NCI-H2227 treated with DMSO at 0.1 percent for 48 hours (cell line): Measurements from ENCODE around the gene CBARP.
A peak's percentile ranks its signal among the peaks of the same experiment; 100 is the strongest.

Experiments
- DNase-seq: peaks from one replicate; lab custom pipeline; 2025; lab: John Stamatoyannopoulos, UW

CBARP gene

DNA sequence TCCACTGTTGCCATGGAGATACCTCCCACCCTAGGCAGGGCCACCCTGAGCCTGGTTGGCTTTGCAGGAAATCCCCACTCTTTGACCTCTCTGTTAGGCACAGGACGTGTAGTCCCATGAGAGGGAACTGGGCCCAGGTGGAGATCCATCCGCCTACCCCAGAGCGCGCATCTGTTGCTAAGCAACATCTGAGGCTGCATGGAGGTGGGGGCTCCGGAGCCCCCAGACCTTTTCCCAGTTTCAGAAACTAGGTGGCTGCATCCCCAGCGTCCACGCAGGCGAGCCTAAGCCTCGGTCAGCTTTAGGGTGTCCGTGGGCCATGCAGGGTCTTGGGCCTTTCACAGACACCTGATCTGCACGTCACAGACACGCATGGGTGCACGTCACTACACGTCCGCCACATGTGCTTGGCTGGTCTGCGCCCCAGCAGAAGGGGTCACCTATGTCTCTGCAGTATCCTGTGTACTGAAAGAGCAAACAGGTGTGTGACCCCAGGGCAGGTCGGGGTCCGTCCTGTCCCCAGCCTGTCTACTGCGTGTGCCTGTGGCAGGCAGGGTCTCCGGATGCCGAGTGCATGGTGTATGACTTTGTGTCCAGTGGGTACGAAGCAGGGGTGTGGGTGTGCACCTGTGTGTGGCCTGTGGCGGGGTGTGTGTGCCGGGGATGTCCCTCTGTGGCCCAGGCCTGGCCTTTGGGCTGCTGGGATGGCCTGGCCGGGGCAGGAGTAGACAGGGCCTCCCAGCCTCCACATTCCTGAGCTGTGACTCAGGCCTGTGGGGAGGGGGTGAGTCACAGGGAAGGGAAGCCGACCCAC, 27.2 kb upstream of the CBARP start:
- no peak for DNase-seq

DNA sequence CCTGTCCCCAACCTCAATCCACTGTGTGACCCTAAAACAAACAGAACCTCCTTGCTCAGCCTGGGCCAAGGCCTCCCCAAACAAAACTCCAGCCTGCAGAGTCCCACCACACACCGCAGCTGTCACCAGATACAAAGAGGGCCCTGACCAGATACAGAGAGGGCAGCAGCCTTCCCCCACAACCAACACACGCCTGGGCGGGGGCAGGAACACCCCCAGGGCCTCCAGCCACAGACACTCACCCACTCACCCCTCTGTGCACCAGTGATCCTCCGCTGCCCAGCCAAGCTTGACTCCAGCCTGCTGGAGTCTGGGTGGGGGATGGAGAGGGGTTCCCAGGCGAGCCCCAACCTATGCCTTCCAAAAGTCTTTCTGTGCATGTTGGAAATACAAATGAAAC, 25.4 kb upstream of the CBARP start:
- DNase-seq, result no peak

DNA sequence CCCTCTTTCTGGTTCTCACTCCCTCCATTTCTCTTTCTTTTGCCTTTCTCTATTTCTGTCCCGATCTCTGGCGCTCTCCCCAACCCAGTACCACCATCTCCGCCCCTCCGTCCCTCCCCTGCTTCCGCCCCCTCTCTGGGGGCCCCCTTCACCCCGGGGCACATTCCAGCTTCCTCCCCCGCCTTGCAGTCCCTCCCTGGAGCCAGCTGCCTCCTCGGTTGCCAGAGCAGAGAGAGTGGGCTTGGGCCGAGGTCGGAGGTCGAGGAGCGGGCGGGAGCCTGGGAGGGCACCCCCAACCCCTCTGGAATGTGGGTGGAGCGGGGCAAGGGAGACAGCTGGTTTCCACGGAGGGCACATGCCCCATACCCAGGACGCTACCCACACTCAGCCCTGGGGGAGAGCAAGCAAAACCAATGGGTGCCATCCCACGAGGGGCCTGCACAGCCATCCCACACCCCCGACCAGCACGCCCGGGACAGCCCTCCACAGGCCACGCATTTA, 24.9 kb upstream of the CBARP start:
- no peak for DNase-seq

DNA sequence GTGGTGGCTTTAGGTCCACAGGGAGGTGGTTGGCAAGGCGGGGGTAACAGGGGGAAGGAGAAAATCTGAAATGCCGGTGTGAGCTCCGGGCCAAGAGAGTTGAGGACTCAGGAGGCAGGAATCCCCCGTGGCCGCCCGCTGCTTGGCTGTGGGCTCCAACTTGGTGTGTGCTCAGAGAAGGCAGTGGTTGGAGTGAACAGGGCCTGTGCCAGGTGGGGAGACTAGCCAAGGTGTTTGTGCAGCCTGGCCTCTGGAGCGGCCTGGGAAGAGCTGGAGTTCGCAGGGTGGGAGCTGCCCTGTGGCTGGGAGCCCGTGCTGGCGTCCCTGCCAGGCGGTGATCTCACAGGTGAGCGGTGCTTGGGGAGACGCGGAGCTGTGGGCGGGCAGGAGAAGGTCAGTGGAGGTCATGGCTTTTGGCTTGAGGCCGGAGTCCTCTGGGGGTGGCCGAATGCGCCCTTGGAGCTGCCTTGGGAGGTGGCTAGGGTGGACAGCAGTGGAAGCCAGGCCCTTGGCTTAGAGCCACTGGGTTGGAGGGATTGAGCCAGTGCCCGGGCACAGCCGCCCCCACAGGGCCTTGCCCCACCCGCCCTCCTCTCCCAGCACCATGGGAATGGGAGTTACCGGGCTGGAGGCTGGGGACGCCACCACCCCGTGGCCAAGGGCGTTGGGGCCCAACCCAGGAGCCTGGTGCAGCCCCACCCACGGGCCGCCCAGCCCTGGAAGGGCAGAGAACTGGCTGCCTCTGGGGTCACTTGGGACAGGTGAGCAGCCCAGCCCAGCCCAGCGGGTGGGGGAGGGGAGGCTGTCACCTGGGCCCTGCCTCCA, 24.2 kb upstream of the CBARP start:
- DNase-seq, result no peak

DNA sequence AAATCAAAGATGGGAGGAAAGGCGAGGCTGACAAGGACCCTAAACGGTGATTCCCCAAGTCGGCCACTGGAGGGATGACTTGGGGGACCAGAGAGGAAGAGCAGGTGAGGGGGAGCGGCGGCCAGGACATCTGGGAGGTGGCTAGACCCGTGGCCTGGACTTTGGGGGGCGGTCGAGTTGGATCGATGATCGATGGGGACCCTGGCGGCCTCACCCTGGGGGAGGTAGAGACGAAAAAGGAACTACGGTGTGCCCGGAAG, 23.7 kb upstream of the CBARP start:
- no peak for DNase-seq

DNA sequence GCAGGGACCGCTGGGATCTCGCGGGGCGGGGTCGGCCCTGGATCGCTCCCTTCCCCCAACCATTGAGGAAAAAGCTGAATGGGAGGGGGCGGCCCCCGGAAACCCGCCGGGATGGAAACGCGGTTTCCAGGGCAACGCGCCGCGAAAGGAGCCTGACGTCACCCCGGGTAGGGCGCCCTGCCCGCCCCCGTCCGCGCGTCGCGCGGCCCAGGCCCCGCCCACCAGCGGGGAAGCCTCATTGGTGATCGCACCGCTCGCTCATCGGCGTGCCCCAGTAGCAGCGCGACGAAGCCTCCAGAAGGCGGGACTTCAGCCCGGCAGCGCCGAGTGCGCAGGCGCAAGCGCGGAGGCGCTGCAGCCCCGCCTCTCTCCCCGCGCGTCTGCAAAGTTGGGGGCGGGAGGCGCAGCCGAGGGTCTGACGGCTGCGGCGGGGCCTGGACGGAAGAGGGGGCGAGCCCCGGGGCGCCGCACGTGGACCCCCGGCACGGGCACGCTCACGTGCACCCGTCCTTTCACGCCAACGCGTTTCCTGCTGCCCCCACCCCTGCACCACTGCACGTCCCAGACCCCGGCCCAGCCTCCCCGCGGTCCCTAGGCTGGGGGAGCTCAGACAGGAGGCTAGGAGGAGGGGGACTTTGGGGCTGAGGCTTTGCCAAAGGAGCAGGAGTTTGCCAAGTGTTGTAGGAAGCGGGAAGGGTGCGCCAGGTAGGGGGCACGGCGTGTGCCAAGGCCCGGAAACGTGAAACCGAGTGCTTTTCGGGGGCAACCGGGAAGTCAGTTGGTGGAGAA, 23.1 kb upstream of the CBARP start:
- DNase-seq, result peak; percentile 86

DNA sequence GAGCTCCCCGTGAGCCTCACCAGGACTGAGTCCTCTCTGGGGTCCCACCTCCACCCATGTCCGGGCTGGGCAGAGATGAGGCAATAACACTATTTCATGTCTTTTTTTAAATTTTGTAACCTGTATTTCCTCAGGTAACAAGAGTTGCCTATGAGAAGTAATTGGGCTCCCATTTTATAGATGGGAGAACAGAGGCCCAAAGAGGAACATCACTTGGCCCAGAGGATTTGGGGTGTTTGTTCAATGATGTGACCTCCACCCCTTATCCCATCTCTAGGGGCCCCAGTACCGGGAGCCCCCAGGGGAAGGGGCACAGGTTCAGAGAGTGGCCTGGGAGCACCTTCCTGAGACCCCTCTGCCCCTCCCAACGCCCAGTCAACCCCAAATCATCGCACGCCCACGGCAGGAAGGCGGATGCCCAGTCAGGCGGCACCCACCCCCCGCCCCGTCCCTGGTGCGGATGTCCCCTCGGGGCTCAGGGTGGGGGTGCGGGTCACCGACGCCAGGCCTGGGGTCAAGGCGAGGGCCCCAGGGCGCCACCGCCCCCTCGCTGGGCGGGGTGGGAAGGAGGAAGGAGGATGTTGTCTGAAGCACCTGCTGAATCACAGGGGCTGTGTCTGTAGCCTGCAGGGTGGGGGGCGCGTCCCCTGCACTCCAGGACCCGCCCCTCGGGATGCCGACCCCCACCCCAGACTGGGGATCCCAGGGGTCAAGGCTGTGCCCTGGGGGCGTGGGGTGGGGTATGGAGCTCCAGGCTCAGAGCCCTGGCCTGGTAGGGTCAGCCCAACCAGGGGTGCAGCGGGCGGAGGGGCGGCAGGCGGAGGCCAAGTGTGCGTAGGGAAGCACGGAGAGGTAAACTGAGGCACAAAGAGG, 22.3 kb upstream of the CBARP start:
- DNase-seq, result no peak

DNA sequence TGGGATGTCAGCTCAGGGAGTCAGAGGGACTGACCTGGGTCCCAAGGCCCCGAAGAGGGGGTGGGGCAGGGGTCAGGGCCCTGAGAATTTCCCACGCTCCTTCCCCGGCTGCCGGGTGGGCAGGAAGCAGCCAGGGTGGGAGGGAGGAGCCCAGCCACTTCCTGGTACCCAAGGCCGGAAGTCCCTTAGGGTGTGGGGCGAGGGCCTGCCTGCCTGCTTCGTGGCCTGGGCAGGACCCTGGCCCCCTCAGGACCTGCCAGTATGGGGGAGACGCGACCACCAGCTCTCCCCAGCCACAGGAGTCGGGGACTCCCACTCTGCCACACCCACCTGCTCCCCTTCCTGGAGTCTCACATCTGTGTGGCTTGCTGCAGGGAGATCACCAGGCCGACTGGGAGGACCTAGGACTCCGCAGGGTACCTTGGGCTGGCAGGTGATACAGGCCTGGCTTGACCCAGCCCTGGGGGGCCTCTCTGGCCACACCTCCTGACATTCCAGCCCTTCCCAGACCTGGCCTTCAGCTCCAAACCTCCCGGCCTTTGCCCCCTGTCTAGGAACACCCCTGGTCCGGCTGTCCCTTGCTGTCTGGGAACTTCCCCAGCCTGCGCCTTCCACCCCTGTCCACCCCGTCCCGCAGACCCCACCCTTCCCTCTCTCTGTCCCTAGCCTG, 21.5 kb upstream of the CBARP start:
- DNase-seq, result no peak

DNA sequence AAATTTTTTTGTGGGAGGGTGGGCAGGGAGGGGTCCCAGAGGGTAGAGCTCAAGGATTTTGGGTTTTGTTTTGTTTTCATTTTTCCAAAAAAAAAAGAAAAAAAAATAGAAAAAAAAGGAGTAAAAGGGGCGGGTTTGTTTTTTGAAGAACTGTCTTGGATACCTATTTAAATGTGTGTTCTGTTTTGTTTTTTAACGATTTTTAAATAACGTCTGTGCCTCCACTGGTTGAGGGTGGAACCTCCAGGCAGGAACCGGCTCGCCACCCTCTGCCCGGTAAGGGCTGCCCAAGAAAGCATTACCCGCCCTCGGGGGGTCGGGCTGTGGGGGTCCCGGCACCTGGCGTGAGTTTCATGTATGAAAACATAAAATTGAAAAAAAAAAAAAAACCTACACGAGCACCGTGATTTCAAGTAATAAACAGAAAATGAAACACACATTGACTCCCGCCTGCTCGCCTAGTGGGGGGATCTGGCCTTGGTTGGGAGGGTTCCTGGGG, 21.0 kb upstream of the CBARP start:
- no peak for DNase-seq

DNA sequence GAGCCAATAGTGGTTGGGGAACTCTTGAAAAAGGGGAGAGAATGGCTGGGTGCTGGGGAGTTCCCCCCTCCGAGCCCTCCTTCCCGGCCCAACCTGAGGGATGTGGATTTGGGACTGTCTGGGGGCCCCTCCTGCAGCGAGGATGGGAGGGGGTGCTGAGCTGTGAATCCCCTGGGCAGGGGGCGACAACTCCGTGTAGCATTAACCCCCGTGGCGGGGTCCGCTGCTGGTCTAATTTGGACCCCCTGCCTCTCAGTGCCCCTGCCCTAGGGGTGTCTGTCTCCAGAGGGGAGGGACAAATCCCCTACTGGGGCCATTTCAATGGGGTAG, 20.3 kb upstream of the CBARP start:
- no peak for DNase-seq

DNA sequence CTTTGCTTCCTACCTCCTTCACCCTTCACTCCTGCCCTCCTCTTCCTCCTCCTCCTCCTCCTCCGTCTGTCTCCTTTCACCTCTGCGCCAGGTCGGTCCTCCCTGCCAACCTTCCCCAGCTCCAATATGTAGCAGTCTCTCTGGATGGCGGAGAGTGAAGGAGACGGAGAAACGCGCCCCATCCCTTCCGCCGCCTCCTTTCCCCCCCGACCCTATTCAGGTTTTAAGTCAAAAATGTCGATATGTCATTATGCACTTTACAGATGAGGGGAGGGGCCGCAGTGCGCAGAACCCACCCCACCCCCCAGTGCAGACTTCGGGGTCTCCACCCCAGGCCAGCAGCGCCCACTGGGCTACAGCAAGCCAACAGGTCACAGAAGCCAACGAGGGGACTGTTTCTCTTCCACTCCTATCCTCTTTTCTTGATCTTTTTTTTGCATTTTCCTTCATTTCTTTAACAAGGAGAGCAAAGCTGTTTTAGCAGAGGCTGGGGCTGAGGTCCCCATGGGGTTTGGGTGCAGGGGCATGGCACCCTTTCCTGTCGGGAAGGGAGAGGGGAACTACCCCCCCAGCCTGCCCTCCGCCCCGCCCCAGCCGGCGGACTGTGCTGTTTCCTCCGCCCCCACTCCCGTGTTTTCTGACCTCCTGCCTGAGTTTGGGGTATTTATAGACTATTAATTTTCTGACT, 19.8 kb upstream of the CBARP start:
- DNase-seq, result no peak

DNA sequence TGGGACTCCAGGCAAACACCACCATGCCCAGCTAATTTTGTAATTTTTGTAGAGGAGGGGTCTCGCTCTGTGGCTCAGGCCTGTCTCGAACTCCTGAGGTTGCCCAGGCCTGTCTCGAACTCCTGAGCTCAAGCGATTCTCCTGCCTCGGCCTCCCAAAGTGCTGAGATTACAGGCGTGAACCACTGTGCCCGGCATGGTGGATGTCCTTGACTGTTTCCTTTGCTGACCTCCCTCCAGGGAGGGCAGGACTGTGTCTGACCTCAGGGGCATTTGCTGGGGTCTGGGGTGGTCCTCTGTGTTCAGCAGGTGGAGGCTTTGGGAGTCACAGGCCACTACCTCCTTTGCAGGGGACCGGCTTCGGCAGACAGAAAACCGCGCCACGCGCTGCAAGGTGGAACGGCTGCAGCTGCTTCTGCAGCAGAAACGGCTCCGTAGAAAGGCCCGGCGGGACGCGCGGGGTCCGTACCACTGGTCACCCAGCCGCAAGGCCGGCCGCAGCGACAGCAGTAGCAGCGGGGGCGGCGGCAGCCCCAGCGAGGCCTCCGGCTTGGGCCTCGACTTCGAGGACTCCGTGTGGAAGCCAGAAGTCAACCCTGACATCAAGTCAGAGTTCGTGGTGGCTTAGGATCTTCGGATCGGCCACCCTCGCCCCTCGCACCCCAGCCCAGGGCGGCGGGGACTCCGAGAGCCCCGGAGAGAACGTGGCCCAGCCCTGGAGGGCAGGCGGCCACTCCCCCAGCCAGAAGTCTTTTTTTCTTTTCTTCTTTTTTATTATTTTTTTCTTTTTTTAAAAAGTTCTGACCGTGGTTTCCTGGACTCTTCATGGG, 19.1 kb upstream of the CBARP start:
- DNase-seq, result no peak

DNA sequence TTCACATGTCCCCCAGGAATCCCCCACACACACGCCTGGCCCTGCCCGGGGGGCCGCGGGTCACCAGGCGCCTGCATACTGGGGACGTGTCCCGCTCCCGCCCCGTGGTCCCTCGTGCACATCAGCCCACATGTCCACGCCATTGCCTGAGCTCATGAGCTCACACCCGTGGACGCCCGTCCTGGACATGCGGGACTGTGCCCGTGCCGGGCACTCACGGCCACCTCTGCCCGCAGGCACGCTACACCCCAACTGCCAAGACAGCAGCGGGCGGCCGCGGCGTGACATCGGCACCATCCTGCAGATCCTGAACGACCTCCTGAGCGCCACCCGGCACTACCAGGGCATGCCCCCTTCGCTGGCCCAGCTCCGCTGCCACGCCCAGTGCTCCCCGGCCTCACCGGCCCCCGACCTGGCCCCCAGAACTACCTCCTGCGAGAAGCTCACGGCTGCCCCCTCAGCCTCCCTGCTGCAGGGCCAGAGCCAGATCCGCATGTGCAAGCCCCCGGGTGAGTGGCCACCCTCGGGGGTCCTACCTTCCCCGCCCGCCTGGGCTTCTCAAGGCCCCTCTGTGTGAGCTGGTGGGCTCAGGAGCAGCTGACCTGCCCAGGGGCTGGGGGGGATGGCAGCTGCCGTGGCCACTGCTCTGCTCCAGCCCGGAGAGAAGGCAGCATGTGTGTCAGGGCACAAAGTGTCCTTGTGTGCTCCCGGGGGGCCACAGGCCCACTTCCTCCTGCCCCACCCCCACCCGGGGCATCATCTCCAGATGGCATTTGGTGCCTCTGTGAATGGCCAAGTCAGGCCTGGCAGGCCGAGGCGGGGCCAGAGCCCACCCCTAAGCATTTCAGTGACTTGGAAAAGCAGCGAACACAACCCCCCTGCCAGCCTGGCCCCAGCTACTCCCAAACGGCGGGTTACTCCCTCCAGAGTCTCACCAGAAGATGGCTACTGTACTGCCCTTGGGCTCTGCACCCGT, 17.7 kb upstream of the CBARP start:
- DNase-seq, result no peak

DNA sequence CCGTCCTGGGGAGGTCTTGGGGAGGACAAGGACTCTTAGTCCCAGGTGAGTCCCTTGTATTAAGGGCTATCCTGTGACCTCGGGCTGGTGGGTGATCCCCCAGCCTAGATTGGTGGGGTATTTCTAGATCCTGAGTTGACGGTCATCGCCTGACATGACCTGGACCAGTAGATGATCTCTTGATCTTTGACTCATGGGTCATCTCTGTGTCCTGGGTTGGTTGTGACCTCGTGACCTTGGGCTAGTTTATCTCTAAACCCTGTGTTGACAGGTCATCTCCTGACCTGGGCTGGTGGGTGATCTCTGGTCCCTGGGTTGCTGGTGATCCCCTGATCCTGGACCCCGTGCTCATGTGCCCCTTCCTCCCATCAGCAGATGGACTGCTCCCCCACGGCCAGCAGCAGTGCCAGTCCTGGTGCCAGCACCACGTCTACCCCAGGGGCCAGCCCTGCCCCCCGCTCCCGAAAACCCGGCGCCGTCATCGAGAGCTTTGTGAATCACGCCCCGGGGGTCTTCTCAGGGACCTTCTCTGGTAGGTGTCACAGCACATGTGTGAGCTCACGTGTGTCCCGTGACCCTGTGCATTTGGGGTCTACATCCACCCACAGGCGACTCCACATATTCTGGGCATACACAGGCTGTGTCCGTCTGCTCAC, 16.9 kb upstream of the CBARP start:
- DNase-seq, result no peak

DNA sequence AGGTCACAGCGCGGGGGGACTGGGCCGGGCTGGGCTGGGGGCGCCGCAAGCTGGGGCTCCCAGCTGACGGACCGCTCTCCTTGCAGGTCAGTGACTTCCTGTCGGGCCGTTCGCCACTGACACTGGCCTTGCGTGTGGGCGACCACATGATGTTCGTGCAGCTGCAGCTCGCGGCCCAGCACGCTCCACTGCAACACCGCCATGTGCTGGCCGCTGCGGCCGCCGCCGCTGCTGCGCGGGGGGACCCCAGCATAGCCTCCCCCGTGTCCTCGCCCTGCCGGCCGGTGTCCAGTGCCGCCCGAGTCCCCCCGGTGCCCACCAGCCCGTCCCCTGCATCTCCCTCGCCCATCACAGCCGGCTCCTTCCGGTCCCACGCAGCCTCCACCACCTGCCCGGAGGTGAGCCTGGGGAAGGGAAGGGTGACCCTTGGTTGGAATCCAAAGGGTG, 16.3 kb upstream of the CBARP start:
- DNase-seq, result no peak

DNA sequence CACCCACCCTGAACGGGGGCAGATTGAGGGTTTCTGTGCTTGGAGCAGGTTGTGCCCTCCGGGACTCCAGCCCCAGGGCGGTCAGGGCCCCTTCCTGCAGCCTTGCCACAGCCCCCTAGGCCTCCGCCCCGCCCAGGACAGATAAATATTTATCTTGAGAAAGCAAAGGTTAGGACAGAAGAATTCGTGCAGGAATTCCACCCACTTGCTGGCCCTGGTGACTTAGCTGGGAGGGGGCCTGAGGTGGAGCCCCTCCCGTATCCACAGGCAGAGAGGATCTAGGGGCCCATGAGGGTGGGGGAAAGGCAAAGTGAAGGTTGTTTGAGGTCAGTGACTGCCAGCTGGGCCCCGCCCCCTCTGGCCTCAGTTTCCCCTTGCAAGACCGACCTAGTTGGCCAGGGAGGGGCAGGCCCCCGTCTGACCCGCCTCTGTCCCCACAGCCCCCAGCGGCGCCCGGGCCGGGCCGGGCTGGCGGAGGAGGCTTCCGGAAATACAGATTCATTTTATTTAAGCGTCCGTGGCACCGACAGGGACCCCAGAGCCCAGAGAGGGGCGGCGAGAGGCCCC, 15.8 kb upstream of the CBARP start:
- DNase-seq, result no peak

DNA sequence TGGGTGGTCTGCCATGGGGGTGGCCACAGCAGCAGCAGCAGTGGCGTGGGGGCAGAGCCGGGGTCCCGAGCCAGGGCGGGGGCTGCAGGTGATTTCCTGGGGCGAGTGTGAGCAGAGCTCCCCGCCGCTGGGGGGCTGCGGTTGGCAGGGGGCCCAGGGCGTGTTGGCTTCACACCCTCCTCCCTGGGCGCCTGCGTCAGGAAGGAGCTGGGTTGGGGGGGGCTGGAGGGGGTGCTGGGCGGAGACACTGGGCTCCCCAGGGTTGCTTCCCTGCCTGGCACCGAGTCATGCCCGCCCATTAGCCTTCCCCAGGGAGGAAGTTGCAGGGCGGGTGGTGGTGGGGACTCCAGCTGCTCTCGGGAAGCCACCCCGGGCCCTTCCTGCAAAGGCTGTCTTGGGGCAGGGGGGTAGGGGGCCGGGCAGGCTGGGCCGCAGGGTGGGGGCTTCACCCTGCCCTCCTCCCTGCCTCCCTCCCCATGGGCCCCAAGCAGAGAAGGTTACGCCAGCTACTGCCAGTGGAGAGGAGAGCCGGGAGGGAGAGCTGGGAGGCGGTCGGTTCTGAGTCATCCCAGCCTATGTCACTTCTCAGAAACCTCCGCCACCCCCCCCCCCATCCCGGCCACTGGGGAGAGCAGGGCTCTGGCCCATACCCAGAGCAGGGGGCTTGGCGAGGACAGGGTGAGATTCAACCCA, 15.2 kb upstream of the CBARP start:
- no peak for DNase-seq
